ENCODE results near the gene OR6J1. TPM values are rescaled to one million over a fixed set of nuclear protein-coding genes. Genes with fewer than 3 reads are reported as not detected.

The OR6J1 gene
- total and polyA plus RNA-seq, 2 of the 13 experiments (the other 11 are each of a cell fraction or from before 2014, with no cell fraction given): not detected

DNA sequence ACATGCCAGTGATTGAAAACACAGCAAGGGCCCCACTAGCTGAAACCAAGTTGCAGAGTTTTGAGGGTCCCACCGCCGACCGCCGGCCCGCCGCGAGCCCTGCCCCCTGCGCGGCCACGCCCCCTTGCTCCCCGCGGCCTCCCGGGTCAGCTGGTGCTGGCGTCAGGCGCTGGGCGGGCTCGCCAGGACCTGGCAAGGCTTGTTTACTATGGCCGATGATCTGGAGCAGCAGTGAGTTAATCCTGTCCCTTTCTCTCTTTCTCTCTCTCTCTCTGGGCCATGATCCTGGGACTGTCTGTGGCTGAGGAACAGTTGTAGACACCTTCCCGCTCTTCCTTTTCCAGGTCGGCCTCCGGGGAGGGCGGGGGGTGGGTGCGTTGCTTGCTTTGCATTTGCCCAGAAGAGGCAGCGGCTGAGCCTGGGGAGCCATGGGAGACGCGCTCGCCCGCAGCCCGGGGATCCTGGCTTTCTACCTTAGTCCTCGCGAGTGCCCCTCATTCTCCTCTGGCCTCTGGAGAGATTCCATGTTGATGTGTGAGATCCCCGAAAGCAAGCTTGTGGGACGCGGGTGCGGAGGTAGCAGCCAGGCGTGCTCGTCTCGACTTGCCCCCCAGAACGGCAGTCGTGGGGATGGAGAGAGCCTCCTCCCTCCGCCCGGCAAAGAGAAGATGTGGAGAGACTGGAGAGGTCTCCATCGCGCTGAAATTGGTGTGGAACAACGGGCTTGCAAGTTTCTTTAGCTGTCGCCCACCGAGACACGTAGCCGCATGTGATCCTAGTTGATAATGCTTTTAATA, 45.9 kb downstream of the OR6J1 start, which contains the start of gene ABHD4 (continued):
- TF ChIP-seq HOXA5 (CRISPR knock-in tag; IDR thresholded peaks at IDR 0.05) (peak; percentile 94), ZNF235 (CRISPR knock-in tag; IDR thresholded peaks at IDR 0.05; ENCODE audit: borderline replicate concordance) (0 out of 2 replicates have a peak, but pooled peaks have one; percentile 77), ZNF737 (CRISPR knock-in tag; IDR thresholded peaks at IDR 0.05; ENCODE audit: borderline replicate concordance) (no peak), SIN3B (IDR thresholded peaks at IDR 0.05; ENCODE audit: low read length) (no peak), MZF1 (CRISPR knock-in tag; IDR thresholded peaks at IDR 0.05; ENCODE audit: borderline replicate concordance) (peak; percentile 29; the same call in 1 of the 2 replicates), RCOR2 (CRISPR knock-in tag; IDR thresholded peaks at IDR 0.05) (no peak; the same call in 1 of the 2 replicates), SMC3 (IDR thresholded peaks at IDR 0.05; ENCODE audit: low read length) (no peak), WIZ (CRISPR knock-in tag; IDR thresholded peaks at IDR 0.05) (no peak; the same call in 1 of the 2 replicates), U2AF2 (IDR thresholded peaks at IDR 0.05; ENCODE audit: low read depth, low read length) (no peak), ZNF747 (CRISPR knock-in tag; IDR thresholded peaks at IDR 0.05; ENCODE audit: borderline replicate concordance) (0 out of 2 replicates have a peak, but pooled peaks have one; percentile 29), DPF2 (CRISPR knock-in tag; IDR thresholded peaks at IDR 0.05; ENCODE audit: borderline replicate concordance, low read depth) (0 out of 2 replicates have a peak, but pooled peaks have one; percentile 20), SETDB1 (CRISPR knock-in tag; IDR thresholded peaks at IDR 0.05; ENCODE audit: borderline replicate concordance) (no peak), ZNF768 (CRISPR knock-in tag; IDR thresholded peaks at IDR 0.05) (peak; percentile 76; the same call in 1 of the 2 replicates)
- TF ChIP-seq, protein P1, sequence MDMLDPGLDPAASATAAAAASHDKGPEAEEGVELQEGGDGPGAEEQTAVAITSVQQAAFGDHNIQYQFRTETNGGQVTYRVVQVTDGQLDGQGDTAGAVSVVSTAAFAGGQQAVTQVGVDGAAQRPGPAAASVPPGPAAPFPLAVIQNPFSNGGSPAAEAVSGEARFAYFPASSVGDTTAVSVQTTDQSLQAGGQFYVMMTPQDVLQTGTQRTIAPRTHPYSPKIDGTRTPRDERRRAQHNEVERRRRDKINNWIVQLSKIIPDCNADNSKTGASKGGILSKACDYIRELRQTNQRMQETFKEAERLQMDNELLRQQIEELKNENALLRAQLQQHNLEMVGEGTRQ (IDR thresholded peaks at IDR 0.05; ENCODE audit: low read depth, low read length): peak; percentile 42
- TF ChIP-seq, protein P1 (CRISPR knock-in tag; IDR thresholded peaks at IDR 0.05; ENCODE audit: borderline replicate concordance): no peak
- TF ChIP-seq, protein P2, sequence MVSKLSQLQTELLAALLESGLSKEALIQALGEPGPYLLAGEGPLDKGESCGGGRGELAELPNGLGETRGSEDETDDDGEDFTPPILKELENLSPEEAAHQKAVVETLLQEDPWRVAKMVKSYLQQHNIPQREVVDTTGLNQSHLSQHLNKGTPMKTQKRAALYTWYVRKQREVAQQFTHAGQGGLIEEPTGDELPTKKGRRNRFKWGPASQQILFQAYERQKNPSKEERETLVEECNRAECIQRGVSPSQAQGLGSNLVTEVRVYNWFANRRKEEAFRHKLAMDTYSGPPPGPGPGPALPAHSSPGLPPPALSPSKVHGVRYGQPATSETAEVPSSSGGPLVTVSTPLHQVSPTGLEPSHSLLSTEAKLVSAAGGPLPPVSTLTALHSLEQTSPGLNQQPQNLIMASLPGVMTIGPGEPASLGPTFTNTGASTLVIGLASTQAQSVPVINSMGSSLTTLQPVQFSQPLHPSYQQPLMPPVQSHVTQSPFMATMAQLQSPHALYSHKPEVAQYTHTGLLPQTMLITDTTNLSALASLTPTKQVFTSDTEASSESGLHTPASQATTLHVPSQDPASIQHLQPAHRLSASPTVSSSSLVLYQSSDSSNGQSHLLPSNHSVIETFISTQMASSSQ (IDR thresholded peaks at IDR 0.05; ENCODE audit: low read depth): no peak
- TF ChIP-seq, protein P2 (CRISPR knock-in tag; IDR thresholded peaks at IDR 0.05; ENCODE audit: borderline replicate concordance): peak; percentile 54; the same call in 1 of the 2 replicates
